ENCODE data around the gene ZNF587.

DNA sequence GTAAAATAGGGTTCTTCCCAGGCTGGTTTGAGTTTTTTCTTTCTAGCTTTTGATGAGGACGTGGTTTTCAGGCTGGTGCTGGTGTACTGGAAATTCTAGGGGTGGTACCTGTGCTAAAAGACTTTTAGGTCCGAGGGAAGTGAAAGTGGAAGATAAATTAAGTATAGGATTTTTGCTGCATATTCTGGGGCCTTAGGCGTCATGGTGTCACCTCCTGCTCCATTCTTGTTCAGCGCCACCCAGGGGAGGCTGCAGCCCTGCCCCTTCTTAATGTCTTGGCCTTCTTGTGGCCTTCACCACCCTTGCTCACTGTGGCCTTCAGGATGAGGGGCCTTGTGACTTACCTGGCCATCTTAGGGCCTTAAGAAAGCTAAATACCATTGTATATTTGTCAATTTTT is 47.4 kb upstream of the ZNF587 start:
- TF ChIP-seq, protein P1, sequence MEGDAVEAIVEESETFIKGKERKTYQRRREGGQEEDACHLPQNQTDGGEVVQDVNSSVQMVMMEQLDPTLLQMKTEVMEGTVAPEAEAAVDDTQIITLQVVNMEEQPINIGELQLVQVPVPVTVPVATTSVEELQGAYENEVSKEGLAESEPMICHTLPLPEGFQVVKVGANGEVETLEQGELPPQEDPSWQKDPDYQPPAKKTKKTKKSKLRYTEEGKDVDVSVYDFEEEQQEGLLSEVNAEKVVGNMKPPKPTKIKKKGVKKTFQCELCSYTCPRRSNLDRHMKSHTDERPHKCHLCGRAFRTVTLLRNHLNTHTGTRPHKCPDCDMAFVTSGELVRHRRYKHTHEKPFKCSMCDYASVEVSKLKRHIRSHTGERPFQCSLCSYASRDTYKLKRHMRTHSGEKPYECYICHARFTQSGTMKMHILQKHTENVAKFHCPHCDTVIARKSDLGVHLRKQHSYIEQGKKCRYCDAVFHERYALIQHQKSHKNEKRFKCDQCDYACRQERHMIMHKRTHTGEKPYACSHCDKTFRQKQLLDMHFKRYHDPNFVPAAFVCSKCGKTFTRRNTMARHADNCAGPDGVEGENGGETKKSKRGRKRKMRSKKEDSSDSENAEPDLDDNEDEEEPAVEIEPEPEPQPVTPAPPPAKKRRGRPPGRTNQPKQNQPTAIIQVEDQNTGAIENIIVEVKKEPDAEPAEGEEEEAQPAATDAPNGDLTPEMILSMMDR (IDR thresholded peaks at IDR 0.05 in 8 of 11, conservative IDR thresholded peaks at IDR 0.05 in 3 of 11): peak in 1 of 11 experiments; percentile 7
- TF ChIP-seq POLR2A (IDR thresholded peaks at IDR 0.05) (no peak), POLR2AphosphoS5 (IDR thresholded peaks at IDR 0.05) (peak in 1 of 3 donors; percentile 20)

Data from spleen (tissue), 7 donors.